ENCODE results near the gene HAND1. TPM values are rescaled to one million over a fixed set of nuclear protein-coding genes. Genes with fewer than 3 reads are reported as not detected.

The HAND1 gene
- total and polyA plus RNA-seq, 2 donors (not counting 1 experiment from before 2014, with no cell fraction given): not detected

- peaks cover 45 to 52% of the 10 kb centered on the region in 2 donors for H3K4me1 ChIP-seq (ENCODE audit: control insufficient read depth in 2 of 2, insufficient read depth in 2 of 2, low read length in 2 of 2)
- CTCF ChIA-PET: interaction anchor here (1.1 to 1.3 kb wide), 2 partner anchors 15 to 410 kb away, joined by 3 to 4 read pairs; no protein-coding TSS in a partner anchor
- H3K27me3 ChIP-seq (replicated peaks in 1 of 4; ENCODE audit: control extremely low read depth in 1 of 4, control insufficient read depth in 3 of 4, insufficient read depth in 4 of 4, low read length in 3 of 4): peaks cover 0 to 98% (median 89%) of the 10 kb centered on the region in 4 experiments
- H3K27me3 Mint-ChIP-seq: peaks cover 82% of the 10 kb centered on the region
- no peak overlapping the region for H2AFZ ChIP-seq (ENCODE audit: insufficient read depth, low read depth, low read length, poor library complexity, severe bottlenecking)
- no peak overlapping the region for H3K4me3 ChIP-seq (ENCODE audit: control extremely low read depth in 1 of 5, extremely low read depth in 1 of 5, insufficient read depth in 1 of 5, low read depth in 2 of 5, low read length in 4 of 5)
- no peaks in the 10 kb centered on the region for H3K9me3 Mint-ChIP-seq (ENCODE audit: insufficient read depth)
- no peaks in the 10 kb centered on the region for H3K36me3 ChIP-seq (replicated peaks in 1 of 2; ENCODE audit: control extremely low read depth in 1 of 2, control insufficient read depth in 1 of 2, extremely low read depth in 1 of 2, insufficient read depth in 2 of 2, low read length in 1 of 2)
- H3K27ac Mint-ChIP-seq: no peak overlapping the region
- TF ChIP-seq EZH2 (IDR thresholded peaks at IDR 0.05; ENCODE audit: borderline replicate concordance, insufficient read depth, low read depth, low read length, poor library complexity, severe bottlenecking): no peak
- TF ChIP-seq CTCF (IDR thresholded peaks at IDR 0.05): no peak
- POLR2A ChIA-PET: no interaction called here
- no peak for ATAC-seq (ENCODE audit: low read depth)
- intact Hi-C loops (cut with micrococcal nuclease): no loop called here
- no peaks in the 10 kb centered on the region for H4K20me1 ChIP-seq (ENCODE audit: control insufficient read depth, insufficient read depth, low read length, poor library complexity, severe bottlenecking)
- H3K9ac ChIP-seq (ENCODE audit: low read length): no peak overlapping the region
- H3K4me1 Mint-ChIP-seq: peaks cover 40% of the 10 kb centered on the region
- no peak overlapping the region for H3K27ac ChIP-seq (ENCODE audit: low read length in 2 of 2)
- peak; percentile 23 for DNase-seq
- H3K79me2 ChIP-seq (ENCODE audit: control insufficient read depth, insufficient read depth, low read length): no peaks in the 10 kb centered on the region
- H3K9me3 ChIP-seq (ENCODE audit: control extremely low read depth in 1 of 3, control insufficient read depth in 2 of 3, insufficient read depth in 1 of 3, low read length in 2 of 3): peaks cover 0 to 66% (median 9%) of the 10 kb centered on the region in 3 donors
- WGBS (ENCODE audit: insufficient coverage): 22% methylated on average over 6 of the region's 11 CpGs
- H3K4me2 ChIP-seq (replicated peaks; ENCODE audit: low read depth, low read length, poor library complexity, severe bottlenecking): peak overlapping the region; percentile 2
- H3K4me3 Mint-ChIP-seq: no peak overlapping the region
Observed at GRCh38 chr5:154481584-154482381, 3.8 kb upstream of the HAND1 start.

GRCh38 chr5:154480847-154481246 lies 2.8 kb upstream of the HAND1 start:
- ATAC-seq (ENCODE audit: low read depth) (no peak), DNase-seq (peak; percentile 23)
- no peaks in the 10 kb centered on the region for H4K20me1 ChIP-seq (ENCODE audit: control insufficient read depth, insufficient read depth, low read length, poor library complexity, severe bottlenecking)
- peaks cover 80% of the 10 kb centered on the region for H3K27me3 Mint-ChIP-seq
- no peak overlapping the region for H3K4me2 ChIP-seq (replicated peaks; ENCODE audit: low read depth, low read length, poor library complexity, severe bottlenecking)
- TF ChIP-seq EZH2 (IDR thresholded peaks at IDR 0.05; ENCODE audit: borderline replicate concordance, insufficient read depth, low read depth, low read length, poor library complexity, severe bottlenecking) (no peak), CTCF (IDR thresholded peaks at IDR 0.05) (no peak)
- H2AFZ ChIP-seq (ENCODE audit: insufficient read depth, low read depth, low read length, poor library complexity, severe bottlenecking): no peak overlapping the region
- no peak overlapping the region for H3K27ac Mint-ChIP-seq
- peaks cover 0 to 75% (median 10%) of the 10 kb centered on the region in 3 donors for H3K9me3 ChIP-seq (ENCODE audit: control extremely low read depth in 1 of 3, control insufficient read depth in 2 of 3, insufficient read depth in 1 of 3, low read length in 2 of 3)
- no peaks in the 10 kb centered on the region for H3K36me3 ChIP-seq (replicated peaks in 1 of 2; ENCODE audit: control extremely low read depth in 1 of 2, control insufficient read depth in 1 of 2, extremely low read depth in 1 of 2, insufficient read depth in 2 of 2, low read length in 1 of 2)
- CTCF ChIA-PET: interaction anchor here (1.3 kb wide), 1 partner anchor 14 kb away, joined by 4 read pairs; no protein-coding TSS in a partner anchor
- 11% methylated on average over 3 of the region's 3 CpGs for WGBS (ENCODE audit: insufficient coverage)
- peaks cover 0 to 98% (median 89%) of the 10 kb centered on the region in 4 experiments for H3K27me3 ChIP-seq (replicated peaks in 1 of 4; ENCODE audit: control extremely low read depth in 1 of 4, control insufficient read depth in 3 of 4, insufficient read depth in 4 of 4, low read length in 3 of 4)
- no peaks in the 10 kb centered on the region for H3K9me3 Mint-ChIP-seq (ENCODE audit: insufficient read depth)
- no peaks in the 10 kb centered on the region for H3K79me2 ChIP-seq (ENCODE audit: control insufficient read depth, insufficient read depth, low read length)
- H3K4me3 Mint-ChIP-seq: peak overlapping the region; percentile 5
- POLR2A ChIA-PET: no interaction called here
- no peak overlapping the region for H3K27ac ChIP-seq (ENCODE audit: low read length in 2 of 2)
- H3K4me1 ChIP-seq (ENCODE audit: control insufficient read depth in 2 of 2, insufficient read depth in 2 of 2, low read length in 2 of 2): peaks cover 54 to 62% of the 10 kb centered on the region in 2 donors
- no peak overlapping the region for H3K4me3 ChIP-seq (ENCODE audit: control extremely low read depth in 1 of 5, extremely low read depth in 1 of 5, insufficient read depth in 1 of 5, low read depth in 2 of 5, low read length in 4 of 5)
- peaks cover 48% of the 10 kb centered on the region for H3K4me1 Mint-ChIP-seq
- no peak overlapping the region for H3K9ac ChIP-seq (ENCODE audit: low read length)
- intact Hi-C loops (cut with micrococcal nuclease): no loop called here
